GM12874 (cell line): ENCODE data around the gene TNK1.

ENCODE experiments used
- CTCF ChIP-seq: IDR thresholded peaks from 2 replicates; pipeline ENCODE4 v1.5.1; 2011; ENCODE audit warnings: low read depth, mild to moderate bottlenecking, control low read depth, low read length, moderate library complexity; ENCODE audit not compliant: insufficient read depth

TNK1 gene

GRCh38 chr17:7354262-7354843 is 26.5 kb upstream of the TNK1 start:
- TF ChIP-seq CTCF: no peak

GRCh38 chr17:7355053-7355452 is 25.8 kb upstream of the TNK1 start, which contains the start of gene TMEM95:
TSS of gene TMEM95 (plus strand) at chr17:7355156. CDS start at chr17:7355205, 49 bp downstream.
- TF ChIP-seq CTCF: no peak

GRCh38 chr17:7355573-7355972 is 25.3 kb upstream of the TNK1 start:
- no peak for TF ChIP-seq CTCF

- TF ChIP-seq CTCF: peak; percentile 97
These were observed 24.8 kb upstream of the TNK1 start for GRCh38 chr17:7356072-7356549.

DNA sequence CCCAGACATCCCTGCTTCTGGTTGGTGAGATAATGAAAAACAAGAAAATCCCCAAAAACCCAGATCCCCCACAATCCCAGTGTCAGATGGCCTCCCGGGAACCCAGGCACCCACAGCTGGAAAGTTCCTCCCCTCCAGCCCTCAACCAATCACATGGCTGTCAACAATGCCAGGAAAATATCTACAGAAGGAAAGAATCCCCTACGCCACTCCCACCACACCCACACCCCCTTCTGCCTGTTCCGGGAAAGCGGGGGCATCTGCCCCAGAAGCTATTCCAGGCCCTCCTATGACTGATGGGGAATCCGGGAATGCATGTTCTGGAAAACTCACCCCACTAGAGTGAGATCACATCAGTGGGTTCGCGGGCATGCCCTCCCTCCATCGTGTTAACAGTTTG is 24.1 kb upstream of the TNK1 start:
- TF ChIP-seq CTCF: no peak

DNA sequence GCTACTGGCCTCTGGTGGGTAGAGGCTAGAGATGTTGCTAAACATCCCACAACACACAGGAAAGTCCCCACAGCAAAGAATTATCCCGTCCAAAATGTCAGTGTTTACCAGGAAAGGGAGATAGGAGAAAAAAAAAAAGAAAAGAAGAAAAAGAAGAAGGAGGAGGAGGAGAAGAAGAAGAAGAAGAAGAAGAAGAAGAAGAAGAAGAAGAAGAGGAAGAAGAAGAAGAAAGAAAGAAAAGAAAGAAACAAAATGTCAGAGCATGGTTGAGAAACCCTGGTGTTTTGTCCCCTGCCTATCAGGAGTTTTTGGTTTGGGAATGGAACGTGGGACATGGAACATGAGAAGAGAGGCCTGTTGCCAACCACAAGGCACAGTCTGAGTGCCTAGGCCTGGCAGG is 23.5 kb upstream of the TNK1 start:
- TF ChIP-seq CTCF: no peak

DNA sequence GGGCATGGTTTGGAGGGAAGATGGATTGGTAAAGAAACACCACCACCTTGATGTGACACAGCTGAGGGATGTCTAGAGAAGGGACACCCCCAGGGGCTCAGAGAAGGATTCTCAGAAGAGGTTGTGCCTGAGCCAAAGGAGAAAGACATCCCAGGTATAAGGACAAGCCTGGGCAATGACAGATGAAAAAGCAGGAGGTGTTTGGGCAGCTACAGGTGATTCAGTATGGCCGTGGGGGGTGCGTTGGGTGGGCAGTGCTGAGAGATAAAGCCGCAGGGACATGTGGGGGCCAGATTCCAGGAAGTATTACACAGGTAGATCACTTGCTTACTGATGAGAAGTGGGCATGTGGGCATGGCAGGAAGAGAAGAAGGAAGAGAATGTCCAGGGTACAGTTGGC is 19.0 kb upstream of the TNK1 start:
- TF ChIP-seq CTCF: no peak
